Vagina (tissue), 2 donors: ENCODE data around the gene BNIP1.

Source experiments
- POLR2A ChIP-seq, 2 donors: fragments of 450-650 bp; IDR thresholded peaks; one replicate each; pipeline ENCODE4 v1.6.1; 2017; ENCODE audit warnings: antibody characterized with exemption in 2 of 2, mild to moderate bottlenecking in 2 of 2, moderate library complexity in 2 of 2
- POLR2AphosphoS5 ChIP-seq, 2 donors: sonication (generic); formaldehyde crosslinking; IDR thresholded peaks; one replicate each; pipeline ENCODE4 v1.9.0; 2017; ENCODE audit warnings: antibody characterized with exemption in 2 of 2, mild to moderate bottlenecking in 2 of 2, low read depth in 1 of 2; ENCODE audit not compliant: insufficient read depth in 1 of 2
- TF ChIP-seq, protein P1 (sequence below), 3 experiments: fragments of 450-650 bp in 2 of 3; fragments of 200-600 bp in 1 of 3; sonication (generic) in 1 of 3; IDR thresholded peaks; one replicate each; pipeline ENCODE4 v1.5.1; 2017 to 2019; ENCODE audit warnings: antibody characterized with exemption in 3 of 3, mild to moderate bottlenecking in 2 of 3, moderate library complexity in 2 of 3

GRCh38 chr5:173191015-173191414 lies 46.7 kb downstream of the BNIP1 start:
- TF ChIP-seq POLR2A (IDR thresholded peaks at IDR 0.05) (no peak), POLR2AphosphoS5 (IDR thresholded peaks at IDR 0.05; ENCODE audit: insufficient read depth in 1 of 2, low read depth in 1 of 2) (no peak)
- TF ChIP-seq, protein P1, sequence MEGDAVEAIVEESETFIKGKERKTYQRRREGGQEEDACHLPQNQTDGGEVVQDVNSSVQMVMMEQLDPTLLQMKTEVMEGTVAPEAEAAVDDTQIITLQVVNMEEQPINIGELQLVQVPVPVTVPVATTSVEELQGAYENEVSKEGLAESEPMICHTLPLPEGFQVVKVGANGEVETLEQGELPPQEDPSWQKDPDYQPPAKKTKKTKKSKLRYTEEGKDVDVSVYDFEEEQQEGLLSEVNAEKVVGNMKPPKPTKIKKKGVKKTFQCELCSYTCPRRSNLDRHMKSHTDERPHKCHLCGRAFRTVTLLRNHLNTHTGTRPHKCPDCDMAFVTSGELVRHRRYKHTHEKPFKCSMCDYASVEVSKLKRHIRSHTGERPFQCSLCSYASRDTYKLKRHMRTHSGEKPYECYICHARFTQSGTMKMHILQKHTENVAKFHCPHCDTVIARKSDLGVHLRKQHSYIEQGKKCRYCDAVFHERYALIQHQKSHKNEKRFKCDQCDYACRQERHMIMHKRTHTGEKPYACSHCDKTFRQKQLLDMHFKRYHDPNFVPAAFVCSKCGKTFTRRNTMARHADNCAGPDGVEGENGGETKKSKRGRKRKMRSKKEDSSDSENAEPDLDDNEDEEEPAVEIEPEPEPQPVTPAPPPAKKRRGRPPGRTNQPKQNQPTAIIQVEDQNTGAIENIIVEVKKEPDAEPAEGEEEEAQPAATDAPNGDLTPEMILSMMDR (IDR thresholded peaks at IDR 0.05), result no peak
